ENCODE results near the gene TXNRD2. TPM values are rescaled to one million over a fixed set of nuclear protein-coding genes. Genes with fewer than 3 reads are reported as not detected.
A peak's percentile ranks its signal among the peaks of the same experiment; 100 is the strongest.

The TXNRD2 gene
- total and polyA plus RNA-seq, 8 donors, result 9.6 to 41.6 (median 14.8) TPM

GRCh38 chr22:19859861-19860510 is 81.6 kb downstream of the TXNRD2 start:
- DNase-seq, result no peak
- no peak overlapping the region for H3K27ac ChIP-seq
- H3K9me3 ChIP-seq, result no peaks in the 10 kb centered on the region
- WGBS, 2 donors, result 95 to 98% methylated on average over 8 of the region's 8 CpGs
- intact Hi-C loops (cut with DNase I), result no loop called here
- no peaks in the 10 kb centered on the region for H3K27me3 ChIP-seq
- H3K4me1 ChIP-seq, result peaks cover 0 to 8% (median 5%) of the 10 kb centered on the region in 3 donors
- no peak for TF ChIP-seq CTCF (IDR thresholded peaks at IDR 0.05)
- no peaks in the 10 kb centered on the region for H3K36me3 ChIP-seq
- no peak overlapping the region for H3K4me3 ChIP-seq
- FAIRE-seq, result no peak
- no peak for ATAC-seq

- ATAC-seq (no peak), FAIRE-seq (no peak), DNase-seq (no peak)
- WGBS, 2 donors, result 96% methylated on average over 3 of the region's 3 CpGs
- Histone ChIP-seq H3K27ac (no peak overlapping the region), H3K36me3 (no peaks in the 10 kb centered on the region), H3K4me3 (no peak overlapping the region), H3K4me1 (peaks cover 0 to 13% (median 11%) of the 10 kb centered on the region in 3 donors), H3K27me3 (no peaks in the 10 kb centered on the region), H3K9me3 (no peaks in the 10 kb centered on the region)
- no peak for TF ChIP-seq CTCF (IDR thresholded peaks at IDR 0.05)
- intact Hi-C loops (cut with DNase I), result no loop called here
These were observed 84.2 kb downstream of the TXNRD2 start for GRCh38 chr22:19857382-19857781.

DNA sequence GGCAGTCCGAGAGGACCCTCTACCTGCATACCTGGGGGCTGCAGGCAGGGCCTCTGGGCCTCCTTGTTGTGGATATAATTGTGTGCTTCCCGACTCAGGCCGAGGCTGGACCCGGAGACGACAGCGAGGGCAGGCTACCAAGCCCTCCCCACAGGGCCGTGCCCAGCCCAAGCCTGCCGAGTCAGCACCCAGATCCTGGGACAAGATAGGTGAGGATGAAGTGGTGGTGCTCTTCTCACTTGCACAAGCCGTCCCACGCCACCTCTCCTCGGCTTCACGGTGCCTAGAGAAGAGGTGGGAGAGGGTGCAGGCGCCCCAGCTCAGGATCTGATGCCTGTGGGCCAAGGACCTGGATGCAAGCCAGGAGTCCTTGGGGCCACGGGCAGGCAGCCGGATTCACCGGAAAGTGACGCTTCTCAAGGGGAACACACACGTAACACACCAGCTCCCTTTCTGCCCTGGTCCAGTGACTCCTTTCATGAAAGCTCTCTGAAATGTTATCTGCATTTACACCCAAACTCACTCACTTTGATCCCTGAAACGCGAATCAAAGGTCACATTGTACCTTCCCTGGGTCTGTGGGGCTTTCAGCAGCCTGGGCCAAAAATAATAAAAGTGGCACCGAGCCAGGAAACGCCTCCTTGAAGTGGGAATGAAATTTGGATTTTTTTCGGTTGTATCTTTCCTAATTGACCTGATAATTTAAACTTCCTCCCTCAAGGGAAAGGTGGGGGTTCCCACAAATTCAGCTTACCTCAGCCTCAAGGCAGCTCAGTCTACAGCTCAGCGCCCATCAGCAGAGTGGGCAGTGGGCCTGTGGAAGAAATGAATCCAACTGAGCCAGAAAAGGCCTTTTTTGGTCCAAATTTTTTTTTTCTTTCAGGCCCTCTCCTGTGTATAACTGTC is 85.9 kb downstream of the TXNRD2 start:
- DNase-seq (peak; percentile 46 to 87 (median 72)), FAIRE-seq (no peak), ATAC-seq (peak; percentile 27 to 34 (median 31))
- no peaks in the 10 kb centered on the region for H3K27me3 ChIP-seq
- H3K27ac ChIP-seq, result peak overlapping the region; percentile 81 to 95 (median 90)
- intact Hi-C loops (cut with DNase I), result no loop called here
- 3 to 5% methylated on average over 24 of the region's 24 CpGs for WGBS, 2 donors
- peak overlapping the region; percentile 60 to 99 (median 86) for H3K4me3 ChIP-seq
- no peaks in the 10 kb centered on the region for H3K9me3 ChIP-seq
- TF ChIP-seq CTCF (IDR thresholded peaks at IDR 0.05), result no peak
- peaks cover 0 to 13% (median 11%) of the 10 kb centered on the region in 3 donors for H3K4me1 ChIP-seq
- H3K36me3 ChIP-seq, result peaks cover 0 to 8% (median 8%) of the 10 kb centered on the region in 3 donors

GRCh38 chr22:19854778-19855503 is 86.7 kb downstream of the TXNRD2 start, which contains the start of the genes GNB1L and RTL10:
GNB1L (minus strand) TSS chr22:19854874; CDS start chr22:19821355, 33,519 bp downstream.
RTL10 (minus strand) TSS chr22:19854874; CDS start chr22:19852261, 2,613 bp downstream.
- FAIRE-seq (no peak), DNase-seq (peak; percentile 96 to 99 (median 98)), ATAC-seq (peak; percentile 91 to 97 (median 95))
- peaks cover 0 to 13% (median 11%) of the 10 kb centered on the region in 3 donors for H3K4me1 ChIP-seq
- peak within 1 kb of the TSS; percentile 81 to 95 (median 90) for H3K27ac ChIP-seq
- 0% methylated on average over 72 to 81 of the region's 81 CpGs for WGBS, 2 donors
- no peaks in the 10 kb centered on the region for H3K27me3 ChIP-seq
- no peak for TF ChIP-seq CTCF (IDR thresholded peaks at IDR 0.05)
- H3K36me3 ChIP-seq, result peaks cover 0 to 8% (median 8%) of the 10 kb centered on the region in 3 donors
- intact Hi-C loops (cut with DNase I), result no loop called here
- H3K9me3 ChIP-seq, result no peaks in the 10 kb centered on the region
- H3K4me3 ChIP-seq, result peak within 1 kb of the TSS; percentile 60 to 99 (median 86)
